H1 (cell line): Measurements from ENCODE around the gene KLHDC7A. TPM values are rescaled to one million over a fixed set of nuclear protein-coding genes. Genes with fewer than 3 reads are reported as not detected.

Experiments
- CTCF ChIA-PET: fragments of 300-600 bp; sonication (Branson Sonifier 250); formaldehyde crosslinking; loops from one replicate; lab custom pipeline; 2021; ENCODE audit not compliant: partially characterized antibody; lab: Charles Lee
- POLR2A ChIA-PET: fragments of 300-600 bp; sonication (Branson Sonifier 250); formaldehyde crosslinking; loops from one replicate; lab custom pipeline; 2021; ENCODE audit warnings: inconsistent platforms; ENCODE audit not compliant: partially characterized antibody; lab: Charles Lee
- DNase-seq, 2 experiments: peaks; one replicate each; pipeline versions ENCODE4 v3.0.0 to v3.0.0-alpha.2; 2010 to 2022; ENCODE audit warnings: low spot score in 2 of 2, low read depth in 1 of 2, mixed read lengths in 1 of 2
- FAIRE-seq: peaks from 2 replicates; lab custom pipeline; 2011; peaks lifted over from hg19 to GRCh38; lab: Jason Lieb, UNC
- H2AFZ ChIP-seq: 2 replicates; pipeline ENCODE4 v1.8.1; 2012; ENCODE audit warnings: low read length, inconsistent platforms
- H2AK5ac ChIP-seq: 2 replicates; pipeline ENCODE4 v1.6.1; 2013; ENCODE audit warnings: low read depth, low read length
- H2BK120ac ChIP-seq: replicated peaks from 2 replicates; pipeline ENCODE3; 2013; ENCODE audit warnings: low read depth, low read length, inconsistent platforms
- H2BK12ac ChIP-seq: 2 replicates; pipeline ENCODE4 v1.6.1; 2013; ENCODE audit warnings: low read depth, low read length
- H2BK15ac ChIP-seq: 2 replicates; pipeline ENCODE4 v1.6.1; 2013; ENCODE audit warnings: low read length
- H2BK20ac ChIP-seq: 2 replicates; pipeline ENCODE4 v1.6.1; 2013; ENCODE audit warnings: low read length
- H2BK5ac ChIP-seq: 2 replicates; pipeline ENCODE4 v1.6.1; 2013; ENCODE audit warnings: low read depth, low read length
- H3K14ac ChIP-seq: 2 replicates; pipeline ENCODE4 v1.6.1; 2013; ENCODE audit warnings: inconsistent platforms; ENCODE audit not compliant: insufficient read length
- H3K18ac ChIP-seq: 2 replicates; pipeline ENCODE4 v1.6.1; 2013; ENCODE audit warnings: low read length; ENCODE audit errors: extremely low read depth
- H3K23ac ChIP-seq: 2 replicates; pipeline ENCODE4 v1.6.1; 2013; ENCODE audit warnings: inconsistent platforms; ENCODE audit not compliant: insufficient read length
- H3K23me2 ChIP-seq: 2 replicates; pipeline ENCODE4 v1.6.1; 2013; ENCODE audit warnings: low read depth, low read length
- H3K27ac ChIP-seq: 2 replicates; pipeline ENCODE4 v1.6.1; 2011; ENCODE audit warnings: low read depth, low read length, inconsistent platforms
- H3K27me3 ChIP-seq, 4 experiments: replicated peaks in 1 of 4; 1 replicate in 1 of 4; 2 replicates in 3 of 4; pipeline versions ENCODE4 v1.6.1 to v1.8.1; 2011 to 2013; ENCODE audit warnings: low read length in 3 of 4, mild to moderate bottlenecking in 3 of 4, inconsistent platforms in 2 of 4, mixed read lengths in 2 of 4, moderate library complexity in 1 of 4; ENCODE audit not compliant: control insufficient read depth in 3 of 4, insufficient read depth in 3 of 4; ENCODE audit errors: extremely low read depth in 1 of 4
- H3K36me3 ChIP-seq, 4 experiments: 2 replicates each; pipeline versions ENCODE4 v1.6.1 to v1.8.1; 2011 to 2013; ENCODE audit warnings: mild to moderate bottlenecking in 4 of 4, low read length in 3 of 4, moderate library complexity in 2 of 4, control low read depth in 1 of 4, inconsistent platforms in 1 of 4; ENCODE audit not compliant: insufficient read depth in 4 of 4, control insufficient read depth in 2 of 4
- H3K4ac ChIP-seq: replicated peaks from 2 replicates; pipeline ENCODE3; 2013; ENCODE audit warnings: low read length, low read depth, mixed read lengths, inconsistent platforms; ENCODE audit not compliant: insufficient read length
- H3K4me1 ChIP-seq, 4 experiments: replicated peaks in 1 of 4; 1 replicate in 1 of 4; 2 replicates in 3 of 4; pipeline versions ENCODE4 v1.6.1 to v1.8.1; 2011 to 2013; ENCODE audit warnings: low read length in 3 of 4, inconsistent platforms in 2 of 4, mixed read lengths in 1 of 4; ENCODE audit not compliant: insufficient read depth in 4 of 4, control insufficient read depth in 3 of 4
- H3K4me2 ChIP-seq, 2 experiments: 2 replicates each; pipeline versions ENCODE4 v1.6.1 to v1.8.1; 2011 to 2013; ENCODE audit warnings: low read depth in 2 of 2, low read length in 2 of 2, control low read depth in 1 of 2, inconsistent platforms in 1 of 2, mild to moderate bottlenecking in 1 of 2; ENCODE audit not compliant: insufficient read depth in 1 of 2
- H3K4me3 ChIP-seq, 4 experiments: fragments of 200-600, 300-600 bp in 1 of 4; sonication (generic), shearing (Covaris generic), sonication (Bioruptor Twin) in 1 of 4; 2 replicates each; pipeline versions ENCODE4 v1.5.1 to v1.8.1; 2011 to 2016; ENCODE audit warnings: low read length in 4 of 4, low read depth in 3 of 4, control low read depth in 2 of 4, inconsistent platforms in 2 of 4, mild to moderate bottlenecking in 2 of 4, mixed read lengths in 1 of 4, moderate library complexity in 1 of 4; ENCODE audit not compliant: insufficient read depth in 2 of 4; ENCODE audit errors: extremely low read depth in 1 of 4
- H3K56ac ChIP-seq: replicated peaks from 2 replicates; pipeline ENCODE3; 2013; ENCODE audit warnings: low read depth, mild to moderate bottlenecking, mixed read lengths, low read length, inconsistent platforms; ENCODE audit not compliant: insufficient read length
- H3K79me1 ChIP-seq: 2 replicates; pipeline ENCODE4 v1.6.1; 2013; ENCODE audit warnings: low read depth, low read length, control low read depth
- H3K79me2 ChIP-seq, 2 experiments: 2 replicates each; pipeline versions ENCODE4 v1.6.1 to v1.8.1; 2012 to 2013; ENCODE audit warnings: low read length in 2 of 2, mild to moderate bottlenecking in 2 of 2, inconsistent platforms in 1 of 2; ENCODE audit not compliant: insufficient read depth in 2 of 2, control insufficient read depth in 1 of 2
- H3K9ac ChIP-seq, 4 experiments: replicated peaks in 1 of 4; 1 replicate in 1 of 4; 2 replicates in 3 of 4; pipeline versions ENCODE4 v1.6.1 to v1.8.1; 2011 to 2013; ENCODE audit warnings: low read depth in 3 of 4, low read length in 3 of 4, control low read depth in 2 of 4, mild to moderate bottlenecking in 2 of 4, moderate library complexity in 2 of 4, inconsistent platforms in 1 of 4; ENCODE audit errors: extremely low read depth in 1 of 4
- H3K9me3 ChIP-seq, 2 experiments: 2 replicates each; pipeline versions ENCODE4 v1.6.1 to v1.8.1; 2012 to 2013; ENCODE audit warnings: mild to moderate bottlenecking in 2 of 2, moderate library complexity in 2 of 2, control low read depth in 1 of 2, inconsistent platforms in 1 of 2, low read depth in 1 of 2, low read length in 1 of 2, mixed read lengths in 1 of 2; ENCODE audit not compliant: insufficient read depth in 2 of 2
- H4K20me1 ChIP-seq, 2 experiments: replicated peaks in 1 of 2; 2 replicates each; pipeline versions ENCODE3 to v1.8.1; 2011 to 2013; ENCODE audit warnings: inconsistent platforms in 2 of 2, low read length in 2 of 2, mild to moderate bottlenecking in 1 of 2; ENCODE audit not compliant: insufficient read depth in 2 of 2, control insufficient read depth in 1 of 2
- H4K5ac ChIP-seq: 2 replicates; pipeline ENCODE4 v1.6.1; 2013; ENCODE audit warnings: low read length, low read depth, mixed read lengths, inconsistent platforms; ENCODE audit not compliant: insufficient read length
- H4K8ac ChIP-seq: 2 replicates; pipeline ENCODE4 v1.8.0; 2013; ENCODE audit warnings: mild to moderate bottlenecking, moderate library complexity, low read length, inconsistent platforms; ENCODE audit not compliant: insufficient read depth; ENCODE audit errors: extremely low read depth
- H4K91ac ChIP-seq: replicated peaks from 2 replicates; pipeline ENCODE3; 2013; ENCODE audit warnings: low read length, mixed read lengths, inconsistent platforms; ENCODE audit not compliant: insufficient read length
- CTCF ChIP-seq, 3 experiments: IDR thresholded peaks; 1 replicate in 2 of 3; 2 replicates in 1 of 3; pipeline versions ENCODE4 v1.5.1 to v1.6.1; 2011; ENCODE audit warnings: low read length in 3 of 3, mild to moderate bottlenecking in 3 of 3, inconsistent platforms in 2 of 3, low read depth in 1 of 3, moderate library complexity in 1 of 3; ENCODE audit not compliant: insufficient read depth in 1 of 3; ENCODE audit errors: control extremely low read depth in 1 of 3
- KDM5A ChIP-seq: fragments of 200-600 bp; IDR thresholded peaks from 2 replicates; pipeline ENCODE4 v1.7.1; 2012; ENCODE audit warnings: mild to moderate bottlenecking, low read length, inconsistent platforms, mixed read lengths
- POLR2A ChIP-seq, 2 experiments: IDR thresholded peaks; 1 replicate in 1 of 2; 2 replicates in 1 of 2; pipeline ENCODE4 v1.6.1; 2011; ENCODE audit warnings: low read depth in 2 of 2, low read length in 2 of 2, mild to moderate bottlenecking in 2 of 2; ENCODE audit errors: control extremely low read depth in 1 of 2
- RBBP5 ChIP-seq: IDR thresholded peaks from 2 replicates; pipeline ENCODE4 v1.7.1; 2012; ENCODE audit warnings: low read depth, mild to moderate bottlenecking, inconsistent platforms, low read length, moderate library complexity, borderline replicate concordance
- TEAD4 ChIP-seq: IDR thresholded peaks from 2 replicates; pipeline ENCODE4 v1.6.1; 2012; ENCODE audit warnings: low read depth, low read length, inconsistent platforms, mixed read lengths
- USF2 ChIP-seq: IDR thresholded peaks from 2 replicates; pipeline ENCODE4 v1.6.1; 2011; ENCODE audit warnings: low read length, improper control_type of control experiment
- WGBS, 2 experiments: shearing (Covaris generic) in 1 of 2; methylation state at CpG; one replicate each; pipeline versions ENCODE4 v1.1.6 to v1.1.7; 2013 to 2015; ENCODE audit warnings: low lambda C conversion rate in 2 of 2, mixed read lengths in 2 of 2, inconsistent platforms in 1 of 2, low coverage in 1 of 2, missing lambda C conversion rate in 1 of 2; ENCODE audit not compliant: insufficient replicate concordance in 2 of 2, insufficient coverage in 1 of 2, insufficient read length in 1 of 2; ENCODE audit errors: extremely low coverage in 1 of 2, missing lambda C conversion rate in 1 of 2; 5-methylcytosine and 5-hydroxymethylcytosine counted together
- polyA plus RNA-seq, 7 experiments: library from polyadenylated mRNA; depleted of rRNA in 3 of 7; stranded (reverse) in 5 of 7; unstranded in 2 of 7; fragments of >200 nt in 5 of 7; fragments of 200-250 nt in 2 of 7; gene quantifications; 1 replicate in 5 of 7; 2 replicates in 1 of 7; 4 replicates in 1 of 7; pipeline versions ENCODE4 v1.2.1 to v1.2.3, GENCODE V29; 2011 to 2013; ENCODE audit warnings: missing spikeins in 2 of 7, mixed read lengths in 2 of 7
- total RNA-seq: library from RNA; stranded (reverse); fragmentation: NEBNext Ultra II Directional; extraction: Animal tissue kit (Norgen Biotek cat#: 25700); gene quantifications from 2 replicates; pipeline ENCODE4 v1.2.1, GENCODE V29; 2021

KLHDC7A gene
- total and polyA plus RNA-seq, 2 of the 8 experiments (the other 6 are each of a cell fraction or from before 2014, with no cell fraction given): 3.9 to 18.9 TPM

GRCh38 chr1:18489417-18490143, 8.8 kb downstream of the KLHDC7A start:
- Histone ChIP-seq H3K23ac (no peak overlapping the region), H2BK20ac (no peak overlapping the region), H2BK12ac (no peak overlapping the region), H3K18ac (no peak overlapping the region), H3K23me2 (no peaks in the 10 kb centered on the region), H3K4ac (no peak overlapping the region), H2BK5ac (no peak overlapping the region), H3K79me2 (no peaks in the 10 kb centered on the region), H3K9ac (no peak overlapping the region), H2BK15ac (no peak overlapping the region), H3K27me3 (no peaks in the 10 kb centered on the region), H2AFZ (no peak overlapping the region), H2BK120ac (no peak overlapping the region), H4K20me1 (no peaks in the 10 kb centered on the region), H3K9me3 (peaks cover 14 to 15% of the 10 kb centered on the region in 2 experiments), H4K5ac (no peak overlapping the region), H3K27ac (no peak overlapping the region), H3K4me2 (no peak overlapping the region), H3K56ac (no peak overlapping the region), H3K36me3 (peaks cover 0 to 6% (median under 1%) of the 10 kb centered on the region in 4 experiments; a peak in 2 of 8 replicates), H4K91ac (no peak overlapping the region), H4K8ac (no peak overlapping the region), H3K14ac (no peak overlapping the region), H3K4me3 (no peak overlapping the region), H3K79me1 (0 out of 2 replicates have a peak, but pooled peaks cover under 1% of the 10 kb centered on the region), H2AK5ac (no peak overlapping the region), H3K4me1 (peaks cover 0 to 13% (median 2%) of the 10 kb centered on the region in 4 experiments; a peak in 3 of 7 replicates)
- FAIRE-seq (no peak), DNase-seq (no peak)
- CTCF ChIA-PET: interaction anchor here (0.7 to 1.9 kb wide), 12 partner anchors 12 to 504 kb away, joined by 3 to 5 read pairs (median 3); no protein-coding TSS in a partner anchor
- POLR2A ChIA-PET: interaction anchor here (2.1 kb wide), 1 partner anchor 9 kb away, joined by 4 read pairs; the partner anchor contains the start of gene KLHDC7A
- TF ChIP-seq POLR2A (IDR thresholded peaks at IDR 0.05; ENCODE audit: control extremely low read depth in 1 of 2, low read depth in 2 of 2, low read length in 2 of 2) (no peak), USF2 (peak; percentile 12; the same call in 1 of the 2 replicates), TEAD4 (no peak), CTCF (IDR thresholded peaks at IDR 0.05; ENCODE audit: control extremely low read depth in 1 of 3, insufficient read depth in 1 of 3, low read depth in 1 of 3, low read length in 3 of 3) (no peak), KDM5A (no peak), RBBP5 (no peak)
- 90% methylated on average over 2 of the region's 2 CpGs; no CpG with 5 or more reads in 1 of the 2 experiments for whole genome bisulfite sequencing, 2 experiments
